Subcutaneous abdominal adipose tissue (tissue), 5 donors: Measurements from ENCODE around the gene ATRN.

Experiments used
- H3K27ac ChIP-seq: one replicate; pipeline ENCODE4 v1.7.0; 2013; ENCODE audit warnings: low read depth, mild to moderate bottlenecking, inconsistent platforms, low read length, moderate library complexity
- H3K27me3 ChIP-seq, 5 donors: one replicate each; pipeline ENCODE4 v1.7.0; 2013; ENCODE audit warnings: low read length in 5 of 5, inconsistent platforms in 1 of 5; ENCODE audit not compliant: control insufficient read depth in 5 of 5, insufficient read depth in 4 of 5
- H3K36me3 ChIP-seq, 5 donors: one replicate each; pipeline ENCODE4 v1.7.0; 2013; ENCODE audit warnings: low read length in 5 of 5; ENCODE audit not compliant: control insufficient read depth in 5 of 5, insufficient read depth in 5 of 5
- H3K4me1 ChIP-seq, 5 donors: one replicate each; pipeline ENCODE4 v1.7.0; 2013; ENCODE audit warnings: low read length in 5 of 5, mild to moderate bottlenecking in 3 of 5, moderate library complexity in 1 of 5; ENCODE audit not compliant: control insufficient read depth in 5 of 5, insufficient read depth in 5 of 5
- H3K4me3 ChIP-seq, 5 donors: one replicate each; pipeline ENCODE4 v1.7.0; 2013; ENCODE audit warnings: low read length in 5 of 5, low read depth in 1 of 5
- H3K9ac ChIP-seq, 5 donors: one replicate each; pipeline ENCODE4 v1.7.0; 2013; ENCODE audit warnings: low read length in 5 of 5, mild to moderate bottlenecking in 4 of 5, moderate library complexity in 3 of 5
- H3K9me3 ChIP-seq, 5 donors: one replicate each; pipeline ENCODE4 v1.7.0; 2013; ENCODE audit warnings: low read length in 5 of 5; ENCODE audit not compliant: control insufficient read depth in 5 of 5
- donor health status: healthy.
- donor health status: healthy.
- donor health status: healthy.
- donor health status: healthy.
- donor health status: healthy.

ATRN gene

GRCh38 chr20:3629893-3630292 is 159.1 kb downstream of the ATRN start:
- Histone ChIP-seq H3K4me3 (no peak overlapping the region), H3K36me3 (peaks cover 11 to 55% (median 31%) of the 10 kb centered on the region in 5 donors), H3K9me3 (no peaks in the 10 kb centered on the region), H3K27me3 (no peaks in the 10 kb centered on the region), H3K9ac (no peak overlapping the region), H3K4me1 (peaks cover 0 to 4% (median 0%) of the 10 kb centered on the region in 5 donors), H3K27ac (no peak overlapping the region)

- Histone ChIP-seq H3K9ac (no peak overlapping the region), H3K27me3 (no peaks in the 10 kb centered on the region), H3K36me3 (peaks cover 7 to 52% (median 27%) of the 10 kb centered on the region in 5 donors), H3K27ac (no peak overlapping the region), H3K9me3 (no peaks in the 10 kb centered on the region), H3K4me3 (no peak overlapping the region), H3K4me1 (peaks cover 0 to 4% (median 0%) of the 10 kb centered on the region in 5 donors)
Measured at GRCh38 chr20:3630429-3630828, 159.6 kb downstream of the ATRN start.

- Histone ChIP-seq H3K36me3 (peaks cover 10 to 49% (median 27%) of the 10 kb centered on the region in 5 donors), H3K9me3 (no peaks in the 10 kb centered on the region), H3K4me1 (peaks cover 0 to 4% (median 0%) of the 10 kb centered on the region in 5 donors), H3K9ac (no peak overlapping the region), H3K4me3 (no peak overlapping the region), H3K27ac (no peak overlapping the region), H3K27me3 (no peaks in the 10 kb centered on the region)
Measured at GRCh38 chr20:3631534-3631933, 160.7 kb downstream of the ATRN start.

GRCh38 chr20:3632311-3633004 is 161.6 kb downstream of the ATRN start:
- H3K4me3 ChIP-seq: no peak overlapping the region
- no peak overlapping the region for H3K9ac ChIP-seq
- no peak overlapping the region for H3K27ac ChIP-seq
- H3K27me3 ChIP-seq: no peaks in the 10 kb centered on the region
- H3K9me3 ChIP-seq: no peaks in the 10 kb centered on the region
- peaks cover 11 to 45% (median 26%) of the 10 kb centered on the region in 5 donors for H3K36me3 ChIP-seq
- H3K4me1 ChIP-seq: peaks cover 0 to 4% (median 0%) of the 10 kb centered on the region in 5 donors

GRCh38 chr20:3633913-3634478 is 163.2 kb downstream of the ATRN start:
- no peak overlapping the region for H3K27ac ChIP-seq
- H3K27me3 ChIP-seq: no peaks in the 10 kb centered on the region
- H3K36me3 ChIP-seq: peaks cover 10 to 45% (median 20%) of the 10 kb centered on the region in 5 donors
- H3K4me3 ChIP-seq: no peak overlapping the region
- H3K9me3 ChIP-seq: no peaks in the 10 kb centered on the region
- peaks cover 0 to 4% (median 0%) of the 10 kb centered on the region in 5 donors for H3K4me1 ChIP-seq
- no peak overlapping the region for H3K9ac ChIP-seq

GRCh38 chr20:3635346-3635745 is 164.5 kb downstream of the ATRN start:
- Histone ChIP-seq H3K27ac (no peak overlapping the region), H3K4me3 (no peak overlapping the region), H3K9ac (no peak overlapping the region), H3K9me3 (no peaks in the 10 kb centered on the region), H3K27me3 (no peaks in the 10 kb centered on the region), H3K4me1 (peaks cover 0 to 2% (median 0%) of the 10 kb centered on the region in 5 donors), H3K36me3 (peaks cover 8 to 36% (median 16%) of the 10 kb centered on the region in 5 donors)

GRCh38 chr20:3640259-3640658 is 169.4 kb downstream of the ATRN start:
- Histone ChIP-seq H3K9me3 (no peaks in the 10 kb centered on the region), H3K27ac (no peak overlapping the region), H3K27me3 (no peaks in the 10 kb centered on the region), H3K4me1 (no peaks in the 10 kb centered on the region), H3K9ac (no peak overlapping the region), H3K36me3 (peaks cover 21 to 45% (median 38%) of the 10 kb centered on the region in 5 donors), H3K4me3 (no peak overlapping the region)

GRCh38 chr20:3645309-3646066 is 174.7 kb downstream of the ATRN start:
- H3K36me3 ChIP-seq: peaks cover 21 to 84% (median 59%) of the 10 kb centered on the region in 5 donors
- H3K27ac ChIP-seq: no peak overlapping the region

GRCh38 chr20:3646067-3646440 is 175.2 kb downstream of the ATRN start:
- Histone ChIP-seq H3K4me1 (no peaks in the 10 kb centered on the region), H3K9ac (no peak overlapping the region), H3K9me3 (no peaks in the 10 kb centered on the region), H3K27me3 (no peaks in the 10 kb centered on the region), H3K4me3 (no peak overlapping the region), H3K27ac (no peak overlapping the region), H3K36me3 (peaks cover 17 to 85% (median 59%) of the 10 kb centered on the region in 5 donors)

More at GRCh38 chr20:3645309-3646066, 174.7 kb downstream of the ATRN start:
- no peaks in the 10 kb centered on the region for H3K4me1 ChIP-seq
- H3K27me3 ChIP-seq: no peaks in the 10 kb centered on the region
- no peak overlapping the region for H3K9ac ChIP-seq
- H3K9me3 ChIP-seq: no peaks in the 10 kb centered on the region
- H3K4me3 ChIP-seq: no peak overlapping the region

GRCh38 chr20:3646651-3647050 is 175.8 kb downstream of the ATRN start:
- Histone ChIP-seq H3K36me3 (peaks cover 17 to 88% (median 59%) of the 10 kb centered on the region in 5 donors), H3K27ac (no peak overlapping the region)

More at GRCh38 chr20:3646651-3647050, 175.8 kb downstream of the ATRN start:
- Histone ChIP-seq H3K27me3 (no peaks in the 10 kb centered on the region), H3K9me3 (no peaks in the 10 kb centered on the region), H3K9ac (no peak overlapping the region), H3K4me3 (no peak overlapping the region), H3K4me1 (no peaks in the 10 kb centered on the region)
